ENCODE measurements around the gene UAP1.
"Not testable (repeated sequence)": the region's sequence is repeated elsewhere in the genome, so short reads cannot be mapped to it uniquely, and the experiment has no call there.

UAP1 gene

GRCh38 chr1:162565460-162565859, 3.9 kb downstream of the UAP1 start:
- DNase-seq (ENCODE audit: low read depth): no peak

- no peak for DNase-seq (ENCODE audit: low read depth)
Observed at GRCh38 chr1:162566870-162567269, 5.3 kb downstream of the UAP1 start.

DNA sequence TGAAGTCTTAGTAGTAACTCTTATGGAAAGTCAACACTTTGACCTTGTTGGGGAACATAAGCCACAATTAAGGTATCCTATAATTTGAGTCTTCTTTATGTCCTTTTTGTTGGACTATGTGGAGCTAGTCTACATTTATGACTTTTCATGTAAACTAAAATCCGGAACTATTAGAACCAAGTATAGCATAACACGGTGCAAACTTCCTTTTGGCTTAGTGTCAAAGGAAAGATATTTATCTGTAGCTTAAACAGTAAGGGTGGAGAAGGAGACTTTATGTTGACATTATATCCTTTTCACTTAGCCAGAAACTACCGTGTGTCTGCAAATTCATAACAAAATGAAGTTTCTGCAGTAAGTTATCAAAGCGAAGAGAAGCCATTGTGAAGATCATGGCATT, 7.3 kb downstream of the UAP1 start:
- DNase-seq (ENCODE audit: low read depth): no peak

DNA sequence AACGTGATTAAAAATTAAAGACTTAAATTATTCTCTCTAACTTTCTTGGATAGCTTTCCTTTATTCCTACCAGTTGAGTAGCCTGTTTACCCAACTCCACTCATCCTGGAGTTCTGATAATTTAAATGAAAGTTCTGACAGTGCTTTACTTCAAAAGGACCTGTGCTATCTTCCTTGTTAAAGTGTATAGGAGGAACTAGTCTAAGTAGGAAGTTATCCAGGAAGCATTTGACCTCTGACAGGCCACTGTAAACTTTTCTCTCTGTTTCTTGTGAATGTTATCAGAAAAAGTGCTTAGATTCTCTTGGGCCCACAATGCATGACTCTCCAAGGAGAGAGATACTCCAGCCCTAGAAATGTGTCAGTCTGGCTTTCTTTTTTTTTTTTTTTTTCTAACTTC, 9.2 kb downstream of the UAP1 start:
- DNase-seq (ENCODE audit: low read depth): no peak

- not testable (repeated sequence) for DNase-seq (ENCODE audit: low read depth)
Observed at GRCh38 chr1:162571121-162571520, 9.6 kb downstream of the UAP1 start.

DNA sequence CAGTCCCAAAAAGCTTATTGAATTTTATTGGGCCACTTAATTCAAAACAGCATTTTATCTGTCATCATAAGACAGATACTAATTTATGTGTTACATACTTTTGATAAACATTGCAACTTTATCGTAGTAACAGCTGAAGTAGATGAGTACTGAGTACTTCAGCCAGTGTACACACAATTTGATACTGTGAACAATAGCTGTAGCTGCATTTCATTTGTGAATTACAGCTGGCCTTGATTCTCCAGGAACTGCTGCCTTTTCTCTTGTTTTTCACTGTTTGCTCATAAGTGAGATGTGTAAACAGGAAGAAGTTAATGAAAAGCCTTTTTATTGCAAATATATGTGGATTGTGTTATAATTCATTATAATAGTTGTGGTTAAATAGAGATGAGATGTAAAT, 10.2 kb downstream of the UAP1 start:
- DNase-seq (ENCODE audit: low read depth): no peak

DNA sequence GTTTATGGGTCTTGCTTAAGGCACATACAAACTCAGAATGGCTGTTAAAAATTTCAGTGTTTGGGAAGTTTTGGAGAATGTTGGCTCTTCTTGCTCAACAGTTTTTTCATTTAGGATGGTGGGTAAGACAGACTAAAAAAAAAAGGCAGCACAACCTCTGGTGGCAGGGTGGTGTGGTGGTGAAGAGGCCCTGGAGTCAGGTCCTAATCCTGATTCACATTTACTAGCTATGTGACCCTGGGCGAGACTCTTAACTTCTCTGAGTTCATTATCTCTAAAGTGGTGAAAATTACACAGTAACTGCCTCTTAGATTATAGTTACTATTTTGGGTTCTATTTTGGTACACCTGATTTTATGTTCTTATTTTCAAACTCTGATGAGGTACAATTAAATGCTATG, 11.6 kb downstream of the UAP1 start:
- DNase-seq (ENCODE audit: low read depth): no peak

GRCh38 chr1:162578071-162578700, 16.7 kb downstream of the UAP1 start:
- DNase-seq (ENCODE audit: low read depth): no peak

DNA sequence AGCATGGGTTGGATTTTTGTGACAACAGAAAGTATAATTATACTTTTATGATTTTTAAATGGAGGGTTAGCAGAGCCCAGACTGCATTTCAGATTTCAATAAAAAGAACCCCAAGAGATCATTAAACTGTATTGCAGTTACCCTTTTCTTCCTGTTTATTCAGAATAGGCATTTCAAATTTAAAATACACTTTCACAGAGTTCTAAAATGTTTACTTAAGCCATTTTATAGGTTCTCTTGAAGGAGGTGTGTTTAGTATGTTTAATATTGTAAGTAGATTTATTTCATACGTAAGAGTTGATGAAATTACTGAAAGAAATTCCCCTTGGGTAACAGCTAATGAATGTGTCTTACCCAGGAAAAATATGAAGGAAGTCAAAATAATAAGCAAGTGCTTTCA, 17.4 kb downstream of the UAP1 start:
- DNase-seq (ENCODE audit: low read depth): no peak

GRCh38 chr1:162580308-162580707, 18.8 kb downstream of the UAP1 start:
- DNase-seq (ENCODE audit: low read depth): no peak

- DNase-seq (ENCODE audit: low read depth): not testable (repeated sequence)
Observed at GRCh38 chr1:162582901-162583300, 21.4 kb downstream of the UAP1 start.

DNA sequence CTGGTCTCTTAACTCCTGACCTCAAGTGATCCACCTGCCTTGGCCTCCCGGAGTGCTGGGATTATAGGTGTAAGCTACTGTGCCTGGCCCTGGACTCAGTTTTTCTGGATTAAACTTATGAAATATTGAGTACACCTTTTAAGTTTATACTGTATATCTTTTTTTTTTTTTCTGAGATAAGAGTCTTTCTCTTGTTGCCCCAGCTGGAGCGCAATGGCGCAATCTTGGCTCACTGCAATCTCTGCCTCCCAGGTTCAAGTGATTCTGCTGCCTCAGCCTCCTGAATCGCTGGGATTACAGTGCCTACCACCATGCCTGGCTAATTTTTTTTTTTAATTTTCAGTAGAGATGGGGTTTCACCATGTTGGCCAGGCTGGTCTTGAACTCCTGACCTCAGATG, 23.6 kb downstream of the UAP1 start:
- DNase-seq (ENCODE audit: low read depth): not testable (repeated sequence)

GRCh38 chr1:162587347-162587746, 25.8 kb downstream of the UAP1 start:
- DNase-seq (ENCODE audit: low read depth): no peak

GRCh38 chr1:162587761-162588260, 26.3 kb downstream of the UAP1 start:
- DNase-seq (ENCODE audit: low read depth): no peak

DNA sequence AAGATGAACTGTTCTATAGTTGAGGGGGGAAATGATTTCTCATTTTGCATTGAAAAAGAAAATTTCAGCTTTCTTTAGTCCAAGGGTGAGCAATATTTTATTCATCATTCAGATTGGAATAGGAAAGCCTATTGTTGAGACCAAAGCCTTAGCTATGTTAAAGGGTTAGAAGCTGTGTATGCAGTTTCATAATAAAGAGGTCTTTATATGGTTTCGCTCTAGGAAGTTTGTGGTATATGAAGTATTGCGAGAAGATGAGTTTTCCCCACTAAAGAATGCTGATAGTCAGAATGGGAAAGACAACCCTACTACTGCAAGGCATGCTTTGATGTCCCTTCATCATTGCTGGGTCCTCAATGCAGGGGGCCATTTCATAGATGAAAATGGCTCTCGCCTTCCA, 28.6 kb downstream of the UAP1 start:
- DNase-seq (ENCODE audit: low read depth): no peak

DNA sequence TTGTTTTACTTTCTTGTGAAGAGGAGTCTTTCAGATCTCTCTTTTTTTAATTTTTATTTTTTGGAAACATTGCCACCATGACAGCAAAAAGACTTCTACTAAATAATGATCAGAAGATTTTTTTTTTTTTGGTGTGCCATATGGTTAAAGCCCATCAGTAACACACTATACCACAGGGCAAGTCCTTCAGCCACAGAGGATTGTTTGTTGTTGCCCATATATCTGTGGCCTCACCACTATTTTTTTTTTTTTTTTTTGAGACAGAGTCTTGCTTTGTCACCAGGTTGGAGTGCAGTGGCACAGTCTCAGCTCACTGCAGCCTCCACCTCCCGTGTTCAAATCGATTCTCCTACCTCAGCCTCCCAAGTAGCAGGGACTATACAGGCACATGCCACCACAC, 29.2 kb downstream of the UAP1 start:
- DNase-seq (ENCODE audit: low read depth): no peak

GRCh38 chr1:162596514-162597170, 35.1 kb downstream of the UAP1 start:
- DNase-seq (ENCODE audit: low read depth): no peak

DNA sequence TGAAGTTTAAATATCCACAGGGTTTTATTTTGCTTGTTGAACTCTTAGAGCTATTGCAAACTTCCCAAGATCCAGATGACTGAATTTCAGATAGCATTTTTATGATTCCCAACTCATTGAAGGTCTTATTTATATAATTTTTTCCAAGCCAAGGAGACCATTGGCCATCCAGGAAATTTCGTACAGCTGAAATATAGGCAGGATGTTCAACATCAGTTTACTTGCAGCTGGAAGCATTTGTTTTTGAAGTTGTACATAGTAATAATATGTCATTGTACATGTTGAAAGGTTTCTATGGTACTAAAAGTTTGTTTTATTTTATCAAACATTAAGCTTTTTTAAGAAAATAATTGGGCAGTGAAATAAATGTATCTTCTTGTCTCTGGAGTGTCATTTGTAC, 37.9 kb downstream of the UAP1 start:
- no peak for DNase-seq (ENCODE audit: low read depth)

DNA sequence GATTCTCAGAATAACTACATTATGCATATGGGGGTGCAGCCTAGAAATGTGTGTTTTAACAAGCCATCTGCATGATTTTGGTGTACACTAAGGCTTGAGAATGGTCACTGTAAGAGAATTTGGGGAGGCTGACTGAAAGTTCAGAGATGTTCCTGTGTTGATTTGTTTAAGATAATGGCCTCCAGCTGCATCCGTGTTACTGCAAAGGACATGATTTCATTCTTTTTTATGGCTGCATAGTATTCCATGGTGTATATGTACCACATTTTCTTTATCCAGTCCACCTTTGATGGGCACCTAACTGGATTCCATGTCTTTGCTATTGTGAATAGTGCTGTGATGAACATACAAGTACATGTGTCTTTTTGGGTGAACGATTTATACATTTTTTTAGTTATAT, 41.6 kb downstream of the UAP1 start:
- not testable (repeated sequence) for DNase-seq (ENCODE audit: low read depth)

- no peak for DNase-seq (ENCODE audit: low read depth)
Observed at GRCh38 chr1:162605225-162605927, 43.9 kb downstream of the UAP1 start.

DNA sequence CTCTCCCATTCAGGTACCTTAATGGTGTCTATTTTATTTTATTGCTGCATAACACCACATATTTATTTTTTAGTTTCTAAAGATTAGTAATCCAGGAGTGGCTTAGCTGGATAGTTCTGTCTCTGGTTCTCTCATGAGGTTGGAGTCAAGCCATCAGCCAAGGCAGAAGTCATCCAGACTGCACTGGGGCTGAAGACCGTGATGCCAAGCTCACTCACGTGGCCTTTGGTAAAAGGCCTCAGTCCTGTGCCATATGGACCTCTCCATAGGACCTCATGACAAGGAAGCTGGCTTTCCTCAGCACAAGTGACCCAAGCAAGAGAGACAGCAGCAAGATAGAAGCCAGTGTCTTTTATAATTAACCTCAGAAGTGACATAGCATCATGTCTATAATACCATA, 47.8 kb downstream of the UAP1 start:
- no peak for DNase-seq (ENCODE audit: low read depth)

DNA sequence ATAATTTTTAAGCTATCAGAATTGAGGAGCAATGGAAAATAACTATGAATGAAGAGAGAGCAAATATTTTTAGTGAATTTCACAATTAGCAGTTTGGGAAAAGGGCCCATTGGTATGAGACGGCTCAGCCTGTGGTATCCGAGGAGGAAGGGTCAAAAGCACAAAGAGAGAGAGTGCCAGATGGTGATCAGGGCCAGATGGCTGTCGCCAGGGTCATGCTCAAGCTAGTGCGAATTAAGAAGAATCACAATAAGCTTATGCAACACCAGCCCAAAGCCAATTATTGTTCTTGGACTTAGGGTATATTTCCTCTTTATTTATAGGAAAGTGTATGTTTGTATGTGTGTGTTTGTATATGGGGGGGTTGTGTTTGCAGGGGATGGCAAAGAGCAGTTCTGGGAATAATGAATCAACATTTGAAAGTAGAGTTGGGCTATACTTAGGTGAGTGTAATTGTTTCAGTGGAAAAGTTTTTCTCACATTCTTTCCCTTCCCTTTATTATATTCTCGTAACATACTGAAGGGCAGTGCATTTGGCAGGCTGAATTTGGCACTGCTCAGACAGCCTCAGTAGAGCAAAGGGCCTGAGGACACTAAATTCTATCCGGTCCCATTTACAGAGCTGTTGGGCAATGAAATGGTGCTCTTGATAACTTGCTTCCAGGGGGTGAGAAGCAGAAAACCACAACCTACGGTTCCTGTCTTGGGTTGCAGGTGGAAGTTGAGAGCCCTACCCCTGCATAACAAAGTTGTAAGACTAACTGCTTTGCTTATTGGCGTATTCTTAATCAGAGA, 51.3 kb downstream of the UAP1 start:
- no peak for DNase-seq (ENCODE audit: low read depth)

- no peak for DNase-seq (ENCODE audit: low read depth)
Observed at GRCh38 chr1:162616848-162617247, 55.3 kb downstream of the UAP1 start.

Measured in activated T-cell treated with anti-CD3 and anti-CD28 coated beads for 48 hours (primary cell).